ENCODE data around the gene TTC12. TPM values are rescaled to one million over a fixed set of nuclear protein-coding genes. Genes with fewer than 3 reads are reported as not detected.

The TTC12 gene
- total and polyA plus RNA-seq, 2 of the 8 experiments (the other 6 are each of a cell fraction or from before 2014, with no cell fraction given), result 4.7 to 9.0 TPM

DNA sequence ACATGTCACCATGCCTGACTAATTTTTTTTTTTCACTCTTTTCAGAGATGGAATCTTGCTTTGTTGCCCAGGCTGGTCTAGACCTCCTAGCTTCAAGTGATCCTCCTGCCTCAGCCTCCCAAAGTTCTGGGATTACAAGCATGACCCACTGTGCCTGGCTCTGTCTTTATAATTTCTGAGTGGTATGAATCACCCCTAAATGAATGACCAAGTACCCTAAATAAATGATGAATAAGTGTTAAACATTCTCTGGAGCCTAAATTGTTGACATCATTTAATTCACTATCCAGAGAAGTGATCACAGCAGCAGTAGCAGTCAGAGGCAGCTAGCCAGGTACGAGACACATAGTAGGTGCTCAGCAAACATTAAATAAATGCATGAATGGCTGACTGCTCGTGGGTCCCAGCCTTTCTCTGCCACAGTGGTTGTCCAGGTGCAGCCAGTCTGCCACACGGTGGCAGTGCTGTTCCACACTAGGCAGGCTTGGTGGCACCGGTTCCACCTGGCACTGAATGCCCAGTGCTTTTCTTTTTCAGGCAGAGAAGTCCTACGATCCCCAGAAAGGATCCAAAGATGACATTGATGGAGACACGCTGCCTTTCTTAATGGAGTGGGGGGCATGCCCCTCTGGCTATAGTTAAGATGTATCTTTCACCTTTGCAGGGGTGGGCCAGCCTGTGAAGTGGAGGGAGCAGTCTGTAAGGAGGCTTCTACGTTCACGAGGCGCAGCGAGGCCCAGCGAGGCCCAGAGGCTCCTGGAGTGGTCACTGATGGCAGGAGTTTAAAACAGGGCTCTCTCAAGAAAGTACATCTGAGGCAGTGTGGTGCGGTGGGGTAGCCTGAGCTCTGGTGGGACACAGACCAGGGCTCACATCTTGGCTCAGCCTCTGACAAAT, 8.7 kb upstream of the TTC12 start:
- Histone ChIP-seq H3K23ac (ENCODE audit: insufficient read length) (no peak overlapping the region), H3K9ac (replicated peaks in 1 of 4; ENCODE audit: extremely low read depth in 1 of 4, low read depth in 3 of 4, low read length in 3 of 4) (no peak overlapping the region), H2BK12ac (ENCODE audit: low read depth, low read length) (no peak overlapping the region), H3K4me3 (ENCODE audit: extremely low read depth in 1 of 4, insufficient read depth in 2 of 4, low read depth in 3 of 4, low read length in 4 of 4) (no peak overlapping the region), H2AFZ (ENCODE audit: low read length) (no peak overlapping the region), H3K56ac (replicated peaks; ENCODE audit: insufficient read length, low read depth, low read length) (no peak overlapping the region), H3K4me1 (replicated peaks in 1 of 4; ENCODE audit: control insufficient read depth in 3 of 4, insufficient read depth in 4 of 4, low read length in 3 of 4) (no peaks in the 10 kb centered on the region), H2BK15ac (ENCODE audit: low read length) (no peak overlapping the region), H4K5ac (ENCODE audit: insufficient read length, low read depth, low read length) (no peak overlapping the region), H3K18ac (ENCODE audit: extremely low read depth, low read length) (no peak overlapping the region), H4K20me1 (replicated peaks in 1 of 2; ENCODE audit: control insufficient read depth in 1 of 2, insufficient read depth in 2 of 2, low read length in 2 of 2) (no peaks in the 10 kb centered on the region), H2BK5ac (ENCODE audit: low read depth, low read length) (no peak overlapping the region), H3K4ac (replicated peaks; ENCODE audit: insufficient read length, low read depth, low read length) (no peak overlapping the region), H3K4me2 (ENCODE audit: insufficient read depth in 1 of 2, low read depth in 2 of 2, low read length in 2 of 2) (no peak overlapping the region), H2AK5ac (ENCODE audit: low read depth, low read length) (no peak overlapping the region), H2BK120ac (replicated peaks; ENCODE audit: low read depth, low read length) (no peak overlapping the region), H4K91ac (replicated peaks; ENCODE audit: insufficient read length, low read length) (no peak overlapping the region), H3K9me3 (ENCODE audit: insufficient read depth in 2 of 2, low read depth in 1 of 2, low read length in 1 of 2) (no peaks in the 10 kb centered on the region), H2BK20ac (ENCODE audit: low read length) (no peak overlapping the region), H3K27me3 (replicated peaks in 1 of 4; ENCODE audit: control insufficient read depth in 3 of 4, extremely low read depth in 1 of 4, insufficient read depth in 3 of 4, low read length in 3 of 4) (no peaks in the 10 kb centered on the region), H3K14ac (ENCODE audit: insufficient read length) (no peak overlapping the region), H3K79me1 (ENCODE audit: low read depth, low read length) (no peaks in the 10 kb centered on the region), H3K79me2 (ENCODE audit: control insufficient read depth in 1 of 2, insufficient read depth in 2 of 2, low read length in 2 of 2) (no peaks in the 10 kb centered on the region), H3K23me2 (ENCODE audit: low read depth, low read length) (no peaks in the 10 kb centered on the region), H3K27ac (ENCODE audit: low read depth, low read length) (no peak overlapping the region), H4K8ac (ENCODE audit: extremely low read depth, insufficient read depth, low read length) (no peak overlapping the region), H3K36me3 (ENCODE audit: control insufficient read depth in 2 of 4, insufficient read depth in 4 of 4, low read length in 3 of 4) (no peaks in the 10 kb centered on the region)
- FAIRE-seq (peak; percentile 91), DNase-seq (ENCODE audit: low read depth in 1 of 2, low spot score in 2 of 2) (peak; percentile 41 to 85)
- ChIA-PET POLR2A (ENCODE audit: partially characterized antibody) (interaction anchor here (1.2 kb wide), 1 partner anchor 227 kb away, joined by 3 read pairs; no protein-coding TSS in a partner anchor), CTCF (ENCODE audit: partially characterized antibody) (interaction anchor here (0.6 to 4.1 kb wide), 41 partner anchors 9 to 751 kb away, joined by 3 to 64 read pairs (median 4); partner anchors contain the start of genes TMPRSS5 and TTC12)
- WGBS, 2 experiments (ENCODE audit: extremely low coverage in 1 of 2, insufficient coverage in 1 of 2, insufficient read length in 1 of 2, insufficient replicate concordance in 2 of 2, low coverage in 1 of 2, low lambda C conversion rate in 2 of 2, missing lambda C conversion rate in 1 of 2), result 72% methylated on average over 12 of the region's 12 CpGs; no CpG with 5 or more reads in 1 of the 2 experiments
- TF ChIP-seq, protein P1, sequence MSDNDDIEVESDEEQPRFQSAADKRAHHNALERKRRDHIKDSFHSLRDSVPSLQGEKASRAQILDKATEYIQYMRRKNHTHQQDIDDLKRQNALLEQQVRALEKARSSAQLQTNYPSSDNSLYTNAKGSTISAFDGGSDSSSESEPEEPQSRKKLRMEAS (IDR thresholded peaks at IDR 0.05), result 0 out of 2 replicates have a peak, but pooled peaks have one; percentile 35
- TF ChIP-seq GABPA (IDR thresholded peaks at IDR 0.05; ENCODE audit: borderline replicate concordance, insufficient read depth, low read length) (0 out of 2 replicates have a peak, but pooled peaks have one; percentile 36), USF2 (IDR thresholded peaks at IDR 0.05; ENCODE audit: low read length) (no peak), JUND (IDR thresholded peaks at IDR 0.05; ENCODE audit: low read length) (no peak), YY1 (IDR thresholded peaks at IDR 0.05; ENCODE audit: low read depth, low read length) (peak; percentile 83), CTBP2 (IDR thresholded peaks at IDR 0.05; ENCODE audit: borderline replicate concordance, insufficient read depth, insufficient read length, low read length) (no peak)
- TF ChIP-seq, protein P2, sequence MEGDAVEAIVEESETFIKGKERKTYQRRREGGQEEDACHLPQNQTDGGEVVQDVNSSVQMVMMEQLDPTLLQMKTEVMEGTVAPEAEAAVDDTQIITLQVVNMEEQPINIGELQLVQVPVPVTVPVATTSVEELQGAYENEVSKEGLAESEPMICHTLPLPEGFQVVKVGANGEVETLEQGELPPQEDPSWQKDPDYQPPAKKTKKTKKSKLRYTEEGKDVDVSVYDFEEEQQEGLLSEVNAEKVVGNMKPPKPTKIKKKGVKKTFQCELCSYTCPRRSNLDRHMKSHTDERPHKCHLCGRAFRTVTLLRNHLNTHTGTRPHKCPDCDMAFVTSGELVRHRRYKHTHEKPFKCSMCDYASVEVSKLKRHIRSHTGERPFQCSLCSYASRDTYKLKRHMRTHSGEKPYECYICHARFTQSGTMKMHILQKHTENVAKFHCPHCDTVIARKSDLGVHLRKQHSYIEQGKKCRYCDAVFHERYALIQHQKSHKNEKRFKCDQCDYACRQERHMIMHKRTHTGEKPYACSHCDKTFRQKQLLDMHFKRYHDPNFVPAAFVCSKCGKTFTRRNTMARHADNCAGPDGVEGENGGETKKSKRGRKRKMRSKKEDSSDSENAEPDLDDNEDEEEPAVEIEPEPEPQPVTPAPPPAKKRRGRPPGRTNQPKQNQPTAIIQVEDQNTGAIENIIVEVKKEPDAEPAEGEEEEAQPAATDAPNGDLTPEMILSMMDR (IDR thresholded peaks at IDR 0.05; ENCODE audit: control extremely low read depth in 1 of 3, insufficient read depth in 1 of 3, low read depth in 1 of 3, low read length in 3 of 3), result peak; percentile 95 to 98 (median 97)
